Measurements from ENCODE around the gene PIGR. TPM values are rescaled to one million over a fixed set of nuclear protein-coding genes. Genes with fewer than 3 reads are reported as not detected.

Gene PIGR
- total and polyA plus RNA-seq, 9 of the 15 experiments (the other 6 are each of a cell fraction or from before 2014, with no cell fraction given) = 0.01 to 1.5 (median 0.03) TPM; not detected in 4

GRCh38 chr1:206907304-206907991 is 38.8 kb downstream of the PIGR start (continued):
- TF ChIP-seq HBP1 (CRISPR knock-in tag; IDR thresholded peaks at IDR 0.05) (no peak), MCM7 (IDR thresholded peaks at IDR 0.05) (no peak), EHMT2 (IDR thresholded peaks at IDR 0.05) (peak; percentile 78; the same call in 1 of the 2 replicates), ZNF140 (CRISPR knock-in tag; IDR thresholded peaks at IDR 0.05) (no peak), ZNF41 (CRISPR knock-in tag; conservative IDR thresholded peaks at IDR 0.05) (no peak), CBFA2T2 (conservative IDR thresholded peaks at IDR 0.05) (no peak), ZNF76 (CRISPR knock-in tag; IDR thresholded peaks at IDR 0.05; ENCODE audit: borderline replicate concordance) (peak; percentile 71; the same call in 1 of the 2 replicates), FUS (optimal IDR thresholded peaks at IDR 0.05; ENCODE audit: low read depth, low read length) (no peak), FOSL1 (tag; conservative IDR thresholded peaks at IDR 0.05) (no peak), STAG1 (CRISPR knock-in tag; IDR thresholded peaks at IDR 0.05; ENCODE audit: borderline replicate concordance) (peak; percentile 67), JUNB (CRISPR knock-in tag; conservative IDR thresholded peaks at IDR 0.05) (no peak), ZNF79 (CRISPR knock-in tag; IDR thresholded peaks at IDR 0.05; ENCODE audit: low read depth) (no peak), SIRT6 (IDR thresholded peaks at IDR 0.05; ENCODE audit: low read depth, low read length) (no peak), CBX1 (IDR thresholded peaks at IDR 0.05; ENCODE audit: low read depth) (no peak)
- TF ChIP-seq, protein P1, sequence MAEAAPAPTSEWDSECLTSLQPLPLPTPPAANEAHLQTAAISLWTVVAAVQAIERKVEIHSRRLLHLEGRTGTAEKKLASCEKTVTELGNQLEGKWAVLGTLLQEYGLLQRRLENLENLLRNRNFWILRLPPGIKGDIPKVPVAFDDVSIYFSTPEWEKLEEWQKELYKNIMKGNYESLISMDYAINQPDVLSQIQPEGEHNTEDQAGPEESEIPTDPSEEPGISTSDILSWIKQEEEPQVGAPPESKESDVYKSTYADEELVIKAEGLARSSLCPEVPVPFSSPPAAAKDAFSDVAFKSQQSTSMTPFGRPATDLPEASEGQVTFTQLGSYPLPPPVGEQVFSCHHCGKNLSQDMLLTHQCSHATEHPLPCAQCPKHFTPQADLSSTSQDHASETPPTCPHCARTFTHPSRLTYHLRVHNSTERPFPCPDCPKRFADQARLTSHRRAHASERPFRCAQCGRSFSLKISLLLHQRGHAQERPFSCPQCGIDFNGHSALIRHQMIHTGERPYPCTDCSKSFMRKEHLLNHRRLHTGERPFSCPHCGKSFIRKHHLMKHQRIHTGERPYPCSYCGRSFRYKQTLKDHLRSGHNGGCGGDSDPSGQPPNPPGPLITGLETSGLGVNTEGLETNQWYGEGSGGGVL (CRISPR knock-in tag; IDR thresholded peaks at IDR 0.05) = no peak
- TF ChIP-seq, protein P2, sequence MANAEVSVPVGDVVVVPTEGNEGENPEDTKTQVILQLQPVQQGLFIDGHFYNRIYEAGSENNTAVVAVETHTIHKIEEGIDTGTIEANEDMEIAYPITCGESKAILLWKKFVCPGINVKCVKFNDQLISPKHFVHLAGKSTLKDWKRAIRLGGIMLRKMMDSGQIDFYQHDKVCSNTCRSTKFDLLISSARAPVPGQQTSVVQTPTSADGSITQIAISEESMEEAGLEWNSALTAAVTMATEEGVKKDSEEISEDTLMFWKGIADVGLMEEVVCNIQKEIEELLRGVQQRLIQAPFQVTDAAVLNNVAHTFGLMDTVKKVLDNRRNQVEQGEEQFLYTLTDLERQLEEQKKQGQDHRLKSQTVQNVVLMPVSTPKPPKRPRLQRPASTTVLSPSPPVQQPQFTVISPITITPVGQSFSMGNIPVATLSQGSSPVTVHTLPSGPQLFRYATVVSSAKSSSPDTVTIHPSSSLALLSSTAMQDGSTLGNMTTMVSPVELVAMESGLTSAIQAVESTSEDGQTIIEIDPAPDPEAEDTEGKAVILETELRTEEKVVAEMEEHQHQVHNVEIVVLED (CRISPR knock-in tag; IDR thresholded peaks at IDR 0.05) = no peak
- TF ChIP-seq, protein P3, sequence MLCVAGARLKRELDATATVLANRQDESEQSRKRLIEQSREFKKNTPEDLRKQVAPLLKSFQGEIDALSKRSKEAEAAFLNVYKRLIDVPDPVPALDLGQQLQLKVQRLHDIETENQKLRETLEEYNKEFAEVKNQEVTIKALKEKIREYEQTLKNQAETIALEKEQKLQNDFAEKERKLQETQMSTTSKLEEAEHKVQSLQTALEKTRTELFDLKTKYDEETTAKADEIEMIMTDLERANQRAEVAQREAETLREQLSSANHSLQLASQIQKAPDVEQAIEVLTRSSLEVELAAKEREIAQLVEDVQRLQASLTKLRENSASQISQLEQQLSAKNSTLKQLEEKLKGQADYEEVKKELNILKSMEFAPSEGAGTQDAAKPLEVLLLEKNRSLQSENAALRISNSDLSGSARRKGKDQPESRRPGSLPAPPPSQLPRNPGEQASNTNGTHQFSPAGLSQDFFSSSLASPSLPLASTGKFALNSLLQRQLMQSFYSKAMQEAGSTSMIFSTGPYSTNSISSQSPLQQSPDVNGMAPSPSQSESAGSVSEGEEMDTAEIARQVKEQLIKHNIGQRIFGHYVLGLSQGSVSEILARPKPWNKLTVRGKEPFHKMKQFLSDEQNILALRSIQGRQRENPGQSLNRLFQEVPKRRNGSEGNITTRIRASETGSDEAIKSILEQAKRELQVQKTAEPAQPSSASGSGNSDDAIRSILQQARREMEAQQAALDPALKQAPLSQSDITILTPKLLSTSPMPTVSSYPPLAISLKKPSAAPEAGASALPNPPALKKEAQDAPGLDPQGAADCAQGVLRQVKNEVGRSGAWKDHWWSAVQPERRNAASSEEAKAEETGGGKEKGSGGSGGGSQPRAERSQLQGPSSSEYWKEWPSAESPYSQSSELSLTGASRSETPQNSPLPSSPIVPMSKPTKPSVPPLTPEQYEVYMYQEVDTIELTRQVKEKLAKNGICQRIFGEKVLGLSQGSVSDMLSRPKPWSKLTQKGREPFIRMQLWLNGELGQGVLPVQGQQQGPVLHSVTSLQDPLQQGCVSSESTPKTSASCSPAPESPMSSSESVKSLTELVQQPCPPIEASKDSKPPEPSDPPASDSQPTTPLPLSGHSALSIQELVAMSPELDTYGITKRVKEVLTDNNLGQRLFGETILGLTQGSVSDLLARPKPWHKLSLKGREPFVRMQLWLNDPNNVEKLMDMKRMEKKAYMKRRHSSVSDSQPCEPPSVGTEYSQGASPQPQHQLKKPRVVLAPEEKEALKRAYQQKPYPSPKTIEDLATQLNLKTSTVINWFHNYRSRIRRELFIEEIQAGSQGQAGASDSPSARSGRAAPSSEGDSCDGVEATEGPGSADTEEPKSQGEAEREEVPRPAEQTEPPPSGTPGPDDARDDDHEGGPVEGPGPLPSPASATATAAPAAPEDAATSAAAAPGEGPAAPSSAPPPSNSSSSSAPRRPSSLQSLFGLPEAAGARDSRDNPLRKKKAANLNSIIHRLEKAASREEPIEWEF (CRISPR knock-in tag; IDR thresholded peaks at IDR 0.05) = no peak
